Stomach smooth muscle (tissue), 2 donors: Measurements from ENCODE around the gene VKORC1.
A peak's percentile ranks its signal among the peaks of the same experiment; 100 is the strongest.

Source experiments
- H3K27ac ChIP-seq: one replicate; pipeline ENCODE4 v1.7.0; 2013; ENCODE audit warnings: mild to moderate bottlenecking, low read length, inconsistent platforms
- H3K27me3 ChIP-seq, 2 donors: one replicate each; pipeline ENCODE4 v1.7.0; 2013; ENCODE audit warnings: low read length in 2 of 2; ENCODE audit not compliant: insufficient read depth in 2 of 2, control insufficient read depth in 1 of 2
- H3K36me3 ChIP-seq, 2 donors: one replicate each; pipeline ENCODE4 v1.7.0; 2013; ENCODE audit warnings: low read length in 2 of 2; ENCODE audit not compliant: control insufficient read depth in 2 of 2, insufficient read depth in 2 of 2
- H3K4me1 ChIP-seq: one replicate; pipeline ENCODE4 v1.7.0; 2013; ENCODE audit warnings: low read length; ENCODE audit not compliant: control insufficient read depth, insufficient read depth
- H3K4me3 ChIP-seq, 2 donors: one replicate each; pipeline ENCODE4 v1.7.0; 2013; ENCODE audit warnings: low read length in 2 of 2
- H3K9ac ChIP-seq, 2 donors: one replicate each; pipeline ENCODE4 v1.7.0; 2013; ENCODE audit warnings: low read length in 2 of 2, mild to moderate bottlenecking in 1 of 2
- H3K9me3 ChIP-seq, 2 donors: one replicate each; pipeline ENCODE4 v1.7.0; 2013; ENCODE audit warnings: low read length in 2 of 2; ENCODE audit not compliant: control insufficient read depth in 2 of 2
- donor health status: healthy.
- donor health status: Pancreatic carcinoma.

VKORC1 gene

GRCh38 chr16:31135535-31136286 is 41.1 kb upstream of the VKORC1 start, which contains the start of gene PRSS8:
Gene PRSS8 (minus strand): TSS chr16:31135727. CDS start chr16:31135498, 229 bp downstream.
- Histone ChIP-seq H3K4me3 (no peak within 1 kb of the TSS), H3K27me3 (peaks cover 12 to 14% of the 10 kb centered on the region in 2 donors), H3K27ac (no peak within 1 kb of the TSS), H3K9ac (peak within 1 kb of the TSS in 1 of 2 donors; percentile 58), H3K9me3 (no peaks in the 10 kb centered on the region), H3K36me3 (peaks cover 5 to 15% of the 10 kb centered on the region in 2 donors), H3K4me1 (peaks cover 3% of the 10 kb centered on the region)

GRCh38 chr16:31134625-31135534 is 40.3 kb upstream of the VKORC1 start:
- no peaks in the 10 kb centered on the region for H3K9me3 ChIP-seq
- no peaks in the 10 kb centered on the region for H3K4me1 ChIP-seq
- peaks cover 12 to 14% of the 10 kb centered on the region in 2 donors for H3K27me3 ChIP-seq
- peaks cover 12 to 20% of the 10 kb centered on the region in 2 donors for H3K36me3 ChIP-seq
- H3K9ac ChIP-seq = peak overlapping the region in 1 of 2 donors; percentile 58
- H3K27ac ChIP-seq = no peak overlapping the region
- no peak overlapping the region for H3K4me3 ChIP-seq

- Histone ChIP-seq H3K9me3 (no peaks in the 10 kb centered on the region), H3K36me3 (peaks cover 18 to 27% of the 10 kb centered on the region in 2 donors), H3K4me1 (peaks cover 6% of the 10 kb centered on the region), H3K27me3 (peaks cover 12 to 14% of the 10 kb centered on the region in 2 donors), H3K9ac (no peak overlapping the region), H3K4me3 (no peak overlapping the region), H3K27ac (no peak overlapping the region)
These were observed 39.5 kb upstream of the VKORC1 start for GRCh38 chr16:31134091-31134571.

GRCh38 chr16:31133046-31133501 is 38.5 kb upstream of the VKORC1 start:
- Histone ChIP-seq H3K36me3 (peaks cover 26 to 35% of the 10 kb centered on the region in 2 donors), H3K27ac (no peak overlapping the region), H3K9me3 (no peaks in the 10 kb centered on the region), H3K9ac (no peak overlapping the region), H3K4me1 (peaks cover 6% of the 10 kb centered on the region), H3K4me3 (no peak overlapping the region), H3K27me3 (peaks cover 12 to 14% of the 10 kb centered on the region in 2 donors)

- Histone ChIP-seq H3K4me3 (no peak overlapping the region), H3K9me3 (no peaks in the 10 kb centered on the region), H3K27ac (no peak overlapping the region), H3K4me1 (peaks cover 6% of the 10 kb centered on the region), H3K27me3 (peaks cover 12 to 14% of the 10 kb centered on the region in 2 donors), H3K9ac (no peak overlapping the region), H3K36me3 (peaks cover 33 to 40% of the 10 kb centered on the region in 2 donors)
These were observed 37.8 kb upstream of the VKORC1 start for GRCh38 chr16:31132303-31132979.

- Histone ChIP-seq H3K9me3 (no peaks in the 10 kb centered on the region), H3K9ac (no peak overlapping the region), H3K27me3 (peaks cover 12 to 14% of the 10 kb centered on the region in 2 donors), H3K36me3 (peaks cover 39 to 45% of the 10 kb centered on the region in 2 donors), H3K4me1 (peaks cover 6% of the 10 kb centered on the region), H3K4me3 (no peak overlapping the region), H3K27ac (no peak overlapping the region)
These were observed 37.3 kb upstream of the VKORC1 start for GRCh38 chr16:31131841-31132271.

GRCh38 chr16:31131416-31131815 is 36.8 kb upstream of the VKORC1 start:
- H3K4me1 ChIP-seq = peaks cover 6% of the 10 kb centered on the region
- H3K9ac ChIP-seq = no peak overlapping the region
- no peak overlapping the region for H3K27ac ChIP-seq
- no peak overlapping the region for H3K4me3 ChIP-seq
- H3K27me3 ChIP-seq = peaks cover 12 to 14% of the 10 kb centered on the region in 2 donors
- H3K9me3 ChIP-seq = no peaks in the 10 kb centered on the region
- peaks cover 39 to 46% of the 10 kb centered on the region in 2 donors for H3K36me3 ChIP-seq

GRCh38 chr16:31130899-31131298 is 36.3 kb upstream of the VKORC1 start:
- Histone ChIP-seq H3K4me3 (no peak overlapping the region), H3K27ac (no peak overlapping the region), H3K36me3 (peaks cover 39 to 47% of the 10 kb centered on the region in 2 donors)

GRCh38 chr16:31130336-31130891 is 35.8 kb upstream of the VKORC1 start:
- H3K4me3 ChIP-seq = no peak overlapping the region
- no peaks in the 10 kb centered on the region for H3K9me3 ChIP-seq
- no peak overlapping the region for H3K9ac ChIP-seq
- peaks cover 6% of the 10 kb centered on the region for H3K4me1 ChIP-seq
- no peak overlapping the region for H3K27ac ChIP-seq
- peaks cover 39 to 47% of the 10 kb centered on the region in 2 donors for H3K36me3 ChIP-seq
- peaks cover 5 to 8% of the 10 kb centered on the region in 2 donors for H3K27me3 ChIP-seq

More at GRCh38 chr16:31130899-31131298, 36.3 kb upstream of the VKORC1 start:
- Histone ChIP-seq H3K27me3 (peaks cover 10 to 12% of the 10 kb centered on the region in 2 donors), H3K9ac (no peak overlapping the region), H3K9me3 (no peaks in the 10 kb centered on the region), H3K4me1 (peaks cover 6% of the 10 kb centered on the region)
